ENCODE data around the gene ATF3. TPM values are rescaled to one million over a fixed set of nuclear protein-coding genes. Genes with fewer than 3 reads are reported as not detected.

Gene ATF3
- total and polyA plus RNA-seq, 2 of the 4 experiments (the other 2 are of a cell fraction), result 9.9 to 12.3 TPM

DNA sequence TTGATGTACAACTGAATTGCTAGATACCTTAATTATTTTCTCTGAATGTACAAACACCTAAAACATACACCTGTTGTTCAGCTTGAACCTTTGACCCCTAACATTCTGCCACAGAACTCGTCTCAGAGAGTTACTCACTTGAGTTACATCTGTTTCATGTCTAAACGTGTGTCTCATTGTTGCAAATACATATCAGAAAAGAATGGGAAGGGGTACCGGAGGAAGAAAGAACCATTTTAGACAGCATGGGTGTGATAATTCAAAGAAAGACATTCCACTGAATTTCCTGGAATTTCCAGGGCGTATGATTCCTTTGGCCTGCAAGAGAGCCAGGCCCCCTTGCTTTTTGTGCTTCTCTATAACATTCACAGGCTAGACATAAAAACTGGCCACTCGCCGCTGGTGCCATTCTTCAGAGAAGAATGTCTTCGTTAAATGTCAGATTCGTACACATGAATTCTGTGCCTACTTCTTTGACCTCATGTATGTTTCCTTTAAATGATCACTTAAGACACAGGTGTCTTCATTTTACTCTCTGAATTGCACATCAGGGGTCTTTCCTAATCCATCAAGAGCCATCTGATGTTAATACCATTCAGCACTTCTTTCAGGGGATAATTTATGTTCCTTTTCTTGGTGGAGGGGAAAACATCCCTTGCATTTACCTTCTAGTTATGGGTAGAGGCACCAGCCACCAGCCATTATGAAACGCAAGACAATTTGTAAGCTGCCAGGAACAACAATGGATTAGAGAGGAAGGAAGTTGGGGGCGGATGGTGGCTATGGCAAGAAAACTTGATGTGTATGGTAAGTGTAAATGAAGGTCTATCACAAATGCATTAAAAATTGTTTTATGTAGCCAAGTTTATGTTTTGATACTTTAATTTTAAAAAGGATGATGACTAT is 12.7 kb downstream of the ATF3 start:
- Histone ChIP-seq H3K23ac (ENCODE audit: low read depth, low read length) (no peak overlapping the region), H2BK20ac (ENCODE audit: low read depth, low read length) (no peak overlapping the region), H3K4me1 (ENCODE audit: control insufficient read depth, insufficient read depth, low read length) (no peaks in the 10 kb centered on the region; the same call in 1 of the 2 replicates), H2BK15ac (ENCODE audit: low read depth, low read length) (no peak overlapping the region), H3K56ac (ENCODE audit: extremely low read depth, insufficient read depth, low read length) (no peak overlapping the region), H3K4me2 (ENCODE audit: low read depth, low read length) (no peak overlapping the region), H3K14ac (replicated peaks; ENCODE audit: low read depth, low read length) (no peak overlapping the region), H3K36me3 (ENCODE audit: control insufficient read depth, insufficient read depth, low read length) (peaks cover 37% of the 10 kb centered on the region), H3K9ac (ENCODE audit: low read depth, low read length) (no peak overlapping the region), H4K91ac (ENCODE audit: insufficient read depth, low read depth, low read length) (no peak overlapping the region), H4K20me1 (ENCODE audit: insufficient read depth, low read length) (no peaks in the 10 kb centered on the region), H4K8ac (ENCODE audit: low read depth in 2 of 2, low read length in 2 of 2) (no peak overlapping the region), H2AK5ac (ENCODE audit: low read depth, low read length) (no peak overlapping the region), H3K79me1 (ENCODE audit: low read depth in 1 of 2, low read length in 2 of 2) (peaks cover 0 to 7% of the 10 kb centered on the region in 2 experiments; a peak in 2 of 4 replicates), H2BK120ac (ENCODE audit: low read depth, low read length) (no peak overlapping the region), H3K4me3 (ENCODE audit: insufficient read depth, low read depth, low read length) (no peak overlapping the region), H3K9me3 (ENCODE audit: control insufficient read depth, insufficient read depth, low read length) (no peaks in the 10 kb centered on the region), H3K4ac (ENCODE audit: low read depth, low read length) (no peak overlapping the region), H3K27ac (ENCODE audit: insufficient read depth, low read length) (no peak overlapping the region), H2AFZ (replicated peaks; ENCODE audit: low read length, poor library complexity) (no peak overlapping the region), H3K9me1 (ENCODE audit: insufficient read depth, low read length) (peaks cover 13% of the 10 kb centered on the region; the same call in 1 of the 2 replicates), H3K18ac (ENCODE audit: low read depth, low read length) (no peak overlapping the region), H3K27me3 (ENCODE audit: control insufficient read depth, insufficient read depth, low read length) (peaks cover 8% of the 10 kb centered on the region; the same call in 1 of the 2 replicates), H2BK5ac (ENCODE audit: low read depth, low read length, poor library complexity, severe bottlenecking) (no peak overlapping the region), H4K5ac (ENCODE audit: low read depth, low read length) (no peak overlapping the region), H2AK9ac (replicated peaks; ENCODE audit: low read depth, low read length, poor library complexity) (no peak overlapping the region)
- WGBS, 2 experiments (ENCODE audit: extremely low coverage in 2 of 2, insufficient read length in 1 of 2), result no CpG with 5 or more reads among the region's 10 CpGs
- no peak for ATAC-seq (ENCODE audit: low read depth)
- intact Hi-C loops (cut with micrococcal nuclease) (no loop called here), dilution Hi-C loops (cut with HindIII; ENCODE audit: low sequenced_read_pairs, unreplicated experiment) (no loop called here), in situ Hi-C loops (cut with MboI; ENCODE audit: low sequenced_read_pairs) (no loop called here)
- TF ChIP-seq POLR2A (IDR thresholded peaks at IDR 0.05; ENCODE audit: low read depth, low read length) (peak; percentile 77), FOS (IDR thresholded peaks at IDR 0.05; ENCODE audit: low read depth, low read length) (no peak), RAD21 (IDR thresholded peaks at IDR 0.05; ENCODE audit: low read length) (no peak), MAFK (IDR thresholded peaks at IDR 0.05; ENCODE audit: low read depth, low read length) (peak; percentile 39; the same call in 1 of the 2 replicates), BHLHE40 (IDR thresholded peaks at IDR 0.05; ENCODE audit: low read depth, low read length) (no peak)
- DNase-seq, result no peak
- ChIA-PET CTCF (interaction anchor here (0.7 kb wide), 1 partner anchor 329 kb away, joined by 3 read pairs; no protein-coding TSS in a partner anchor), POLR2A (ENCODE audit: unreplicated experiment) (no interaction called here)
- no TSS peak for BruUV-seq (replicated peaks)
